ENCODE data around the gene KDM2A.

DNA sequence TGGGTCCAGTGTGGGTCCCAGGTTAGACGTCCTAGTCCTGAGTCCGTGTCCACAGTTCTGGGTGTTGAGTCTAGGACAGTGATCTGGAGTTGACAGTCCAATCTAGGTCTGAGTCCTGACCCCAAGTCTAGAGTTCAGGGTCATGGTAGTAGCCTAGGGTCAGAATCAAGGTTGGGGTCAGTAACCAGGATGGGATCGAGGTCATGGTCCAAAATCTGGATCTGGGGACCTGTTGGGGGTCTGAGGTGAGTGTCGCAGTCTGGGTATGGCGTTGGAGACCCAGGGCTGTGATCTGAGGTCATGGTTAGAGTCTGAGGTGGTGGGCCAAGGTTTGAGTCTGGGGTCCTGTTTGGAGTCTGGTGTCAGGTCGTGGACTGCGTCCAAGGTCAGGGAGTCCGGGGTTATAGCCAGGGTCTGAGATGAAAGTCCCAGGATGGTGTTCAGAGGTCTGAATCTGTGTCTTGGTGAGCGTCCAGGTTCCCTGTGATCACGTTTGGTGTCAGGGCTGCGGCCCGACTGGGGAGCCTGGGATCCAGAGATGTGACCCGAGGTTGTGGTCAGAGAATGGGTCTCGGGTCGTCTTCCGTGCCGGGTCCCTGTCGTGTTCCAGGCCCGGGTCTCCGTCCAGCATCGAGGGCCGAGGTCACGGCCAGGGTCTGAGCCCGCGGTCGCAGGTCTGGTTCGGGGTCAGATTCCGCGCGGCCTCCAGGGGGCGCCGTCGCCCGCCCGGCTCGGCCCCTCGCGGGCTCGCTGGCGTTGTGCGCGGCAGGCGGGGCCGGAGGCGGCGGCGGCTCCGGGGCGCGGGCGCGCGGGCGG is 146.8 kb downstream of the KDM2A start:
- TF ChIP-seq, protein P1, sequence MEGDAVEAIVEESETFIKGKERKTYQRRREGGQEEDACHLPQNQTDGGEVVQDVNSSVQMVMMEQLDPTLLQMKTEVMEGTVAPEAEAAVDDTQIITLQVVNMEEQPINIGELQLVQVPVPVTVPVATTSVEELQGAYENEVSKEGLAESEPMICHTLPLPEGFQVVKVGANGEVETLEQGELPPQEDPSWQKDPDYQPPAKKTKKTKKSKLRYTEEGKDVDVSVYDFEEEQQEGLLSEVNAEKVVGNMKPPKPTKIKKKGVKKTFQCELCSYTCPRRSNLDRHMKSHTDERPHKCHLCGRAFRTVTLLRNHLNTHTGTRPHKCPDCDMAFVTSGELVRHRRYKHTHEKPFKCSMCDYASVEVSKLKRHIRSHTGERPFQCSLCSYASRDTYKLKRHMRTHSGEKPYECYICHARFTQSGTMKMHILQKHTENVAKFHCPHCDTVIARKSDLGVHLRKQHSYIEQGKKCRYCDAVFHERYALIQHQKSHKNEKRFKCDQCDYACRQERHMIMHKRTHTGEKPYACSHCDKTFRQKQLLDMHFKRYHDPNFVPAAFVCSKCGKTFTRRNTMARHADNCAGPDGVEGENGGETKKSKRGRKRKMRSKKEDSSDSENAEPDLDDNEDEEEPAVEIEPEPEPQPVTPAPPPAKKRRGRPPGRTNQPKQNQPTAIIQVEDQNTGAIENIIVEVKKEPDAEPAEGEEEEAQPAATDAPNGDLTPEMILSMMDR (IDR thresholded peaks at IDR 0.05): peak; percentile 67 to 86 (median 72)
- TF ChIP-seq EP300 (IDR thresholded peaks at IDR 0.05; ENCODE audit: low read depth) (no peak), POLR2AphosphoS5 (IDR thresholded peaks at IDR 0.05) (no peak)

Data from transverse colon (tissue), 4 donors.